GM21786 (cell line): ENCODE results near the gene TP53BP2.

Experiments
- ATAC-seq: cut with Tn5 transposase; IDR thresholded peaks from one replicate; pipeline ENCODE4 v1.9.1; 2021; ENCODE audit not compliant: unreplicated experiment

The TP53BP2 gene

GRCh38 chr1:223802602-223803001 lies 43.1 kb downstream of the TP53BP2 start:
- no peak for ATAC-seq

GRCh38 chr1:223802032-223802431 lies 43.7 kb downstream of the TP53BP2 start:
- no peak for ATAC-seq

- ATAC-seq, result no peak
These were observed 49.5 kb downstream of the TP53BP2 start for GRCh38 chr1:223796210-223796609.

GRCh38 chr1:223794136-223794880 lies 51.4 kb downstream of the TP53BP2 start:
- no peak for ATAC-seq

- no peak for ATAC-seq
These were observed 52.0 kb downstream of the TP53BP2 start for GRCh38 chr1:223793716-223794115.

GRCh38 chr1:223792046-223792445 lies 53.7 kb downstream of the TP53BP2 start:
- ATAC-seq, result no peak

- ATAC-seq, result no peak
These were observed 56.9 kb downstream of the TP53BP2 start for GRCh38 chr1:223788746-223789415.

GRCh38 chr1:223785808-223786207 lies 59.9 kb downstream of the TP53BP2 start:
- no peak for ATAC-seq

GRCh38 chr1:223784541-223784940 lies 61.2 kb downstream of the TP53BP2 start:
- ATAC-seq, result no peak

- ATAC-seq, result no peak
These were observed 62.1 kb downstream of the TP53BP2 start for GRCh38 chr1:223783676-223784075.

- ATAC-seq, result no peak
These were observed 64.8 kb downstream of the TP53BP2 start for GRCh38 chr1:223780949-223781348.

GRCh38 chr1:223780318-223780717 lies 65.4 kb downstream of the TP53BP2 start:
- ATAC-seq, result no peak

- no peak for ATAC-seq
These were observed 68.8 kb downstream of the TP53BP2 start for GRCh38 chr1:223776826-223777454.

GRCh38 chr1:223776075-223776814 lies 69.5 kb downstream of the TP53BP2 start:
- no peak for ATAC-seq

- ATAC-seq, result no peak
These were observed 70.1 kb downstream of the TP53BP2 start for GRCh38 chr1:223775711-223776074.

GRCh38 chr1:223775054-223775453 lies 70.7 kb downstream of the TP53BP2 start:
- no peak for ATAC-seq

GRCh38 chr1:223774134-223774814 lies 71.5 kb downstream of the TP53BP2 start:
- no peak for ATAC-seq

- ATAC-seq, result no peak
These were observed 73.0 kb downstream of the TP53BP2 start for GRCh38 chr1:223772771-223773160.

- no peak for ATAC-seq
These were observed 73.7 kb downstream of the TP53BP2 start for GRCh38 chr1:223771814-223772770.

- ATAC-seq, result no peak
These were observed 74.3 kb downstream of the TP53BP2 start for GRCh38 chr1:223771469-223771813.
